ENCODE measurements around the gene BTBD9. TPM values are rescaled to one million over a fixed set of nuclear protein-coding genes. Genes with fewer than 3 reads are reported as not detected.

BTBD9 gene
- total and polyA plus RNA-seq, 9 of the 15 experiments (the other 6 are each of a cell fraction or from before 2014, with no cell fraction given): 0.08 to 1.6 (median 0.58) TPM

GRCh38 chr6:38290133-38290799 lies 349.5 kb downstream of the BTBD9 start:
- 0% methylated on average over 3 of the region's 3 CpGs for WGBS (ENCODE audit: insufficient coverage, low coverage, missing lambda C conversion rate)
- in situ Hi-C loops (cut with MboI) (no loop called here), intact Hi-C loops (cut with micrococcal nuclease) (no loop called here)
- ATAC-seq (no peak), FAIRE-seq (no peak), DNase-seq (ENCODE audit: extremely low read depth in 1 of 4, low spot score in 3 of 4) (no peak)
- no peaks in the 10 kb centered on the region for H3K9me1 ChIP-seq (ENCODE audit: control insufficient read depth, insufficient read depth, low read length)
- H3K4me2 ChIP-seq (ENCODE audit: insufficient read depth, low read length): no peak overlapping the region
- no peaks in the 10 kb centered on the region for H4K20me1 ChIP-seq (replicated peaks; ENCODE audit: control insufficient read depth, insufficient read depth, low read length)
- no peak overlapping the region for H3K4me3 ChIP-seq
- peak; percentile 6; the same call in 1 of the 2 replicates for TF ChIP-seq TFE3 (CRISPR knock-in tag; IDR thresholded peaks at IDR 0.05)
- TF ChIP-seq SP1 (CRISPR knock-in tag; IDR thresholded peaks at IDR 0.05): no peak
- TF ChIP-seq PBX2 (CRISPR knock-in tag; IDR thresholded peaks at IDR 0.05; ENCODE audit: low read depth): no peak
- TF ChIP-seq PBX2 (tag; conservative IDR thresholded peaks at IDR 0.05; ENCODE audit: low read depth): 0 out of 2 replicates have a peak, but pooled peaks have one; percentile 16
- H2AFZ ChIP-seq (ENCODE audit: low read depth, low read length): no peak overlapping the region
- no TSS peak for BruUV-seq (replicated peaks)
- no peaks in the 10 kb centered on the region for H3K36me3 ChIP-seq (ENCODE audit: control insufficient read depth, insufficient read depth, low read length)
- POLR2A ChIA-PET: interaction anchor here (0.6 kb wide), 2 partner anchors 32 to 1042 kb away, joined by 3 to 4 read pairs; no protein-coding TSS in a partner anchor
- no peaks in the 10 kb centered on the region for H3K79me2 ChIP-seq (ENCODE audit: control insufficient read depth, insufficient read depth, low read length)
- H3K4me1 ChIP-seq (replicated peaks in 1 of 2; ENCODE audit: control insufficient read depth in 2 of 2, insufficient read depth in 2 of 2, low read length in 2 of 2): no peaks in the 10 kb centered on the region
- no peak overlapping the region for H3K9ac ChIP-seq (ENCODE audit: insufficient read depth in 1 of 2, low read depth in 2 of 2, low read length in 2 of 2)
- H3K9me3 ChIP-seq (replicated peaks; ENCODE audit: control insufficient read depth, insufficient read depth, low read depth, low read length): no peaks in the 10 kb centered on the region
- H3K27ac ChIP-seq (ENCODE audit: extremely low read depth, low read depth, low read length): no peak overlapping the region
- peaks cover 0 to 3% of the 10 kb centered on the region in 2 experiments; a peak in 1 of 5 replicates for H3K27me3 ChIP-seq (ENCODE audit: control insufficient read depth in 2 of 2, insufficient read depth in 2 of 2, low read length in 2 of 2)
- CTCF ChIA-PET (ENCODE audit: low intra/inter-chr PET ratio): no interaction called here
